CD4-positive, CD25-positive, alpha-beta regulatory T cell (primary cell): ENCODE results near the gene OTP. TPM values are rescaled to one million over a fixed set of nuclear protein-coding genes. Genes with fewer than 3 reads are reported as not detected.
"Not testable (repeated sequence)": the region's sequence is repeated elsewhere in the genome, so short reads cannot be mapped to it uniquely, and the experiment has no call there.

Experiments
- ATAC-seq, 2 donors: fragments of 150-1000 bp; cut with Tn5 transposase; one replicate each; pipeline ENCODE4 v1.10.0; 2021; ENCODE audit warnings: low read depth in 2 of 2, moderate number of reproducible peaks in 2 of 2, moderate library complexity in 1 of 2
- DNase-seq, 3 donors: peaks; one replicate each; pipeline versions ENCODE4 v3.0.0 to v3.0.0-alpha.2; 2012 to 2022; ENCODE audit warnings: mixed read lengths in 1 of 3
- H3K27ac ChIP-seq: one replicate; pipeline ENCODE4 v1.7.0; 2013; ENCODE audit warnings: mild to moderate bottlenecking, low read length; ENCODE audit not compliant: insufficient read depth, poor library complexity, severe bottlenecking
- H3K27me3 ChIP-seq: one replicate; pipeline ENCODE4 v1.7.0; 2013; ENCODE audit warnings: low read length; ENCODE audit not compliant: control insufficient read depth, insufficient read depth
- H3K36me3 ChIP-seq: one replicate; pipeline ENCODE4 v1.7.0; 2013; ENCODE audit warnings: mild to moderate bottlenecking, low read length, moderate library complexity; ENCODE audit not compliant: control insufficient read depth, insufficient read depth
- H3K4me1 ChIP-seq: 2 replicates; pipeline ENCODE4 v1.7.0; 2013; ENCODE audit warnings: mild to moderate bottlenecking, low read length; ENCODE audit not compliant: insufficient read depth, control insufficient read depth, poor library complexity, severe bottlenecking
- H3K4me3 ChIP-seq: one replicate; pipeline ENCODE4 v1.7.0; 2013; ENCODE audit warnings: low read depth, mild to moderate bottlenecking, low read length, moderate library complexity
- H3K9me3 ChIP-seq, 2 experiments: 1 replicate in 1 of 2; 2 replicates in 1 of 2; pipeline ENCODE4 v1.7.0; 2013; ENCODE audit warnings: low read length in 2 of 2, mild to moderate bottlenecking in 1 of 2, moderate library complexity in 1 of 2; ENCODE audit not compliant: control insufficient read depth in 2 of 2
- H3K27ac Mint-ChIP-seq, 3 donors: one replicate each; pipeline ENCODE4 v1.8.0; 2020 to 2022; ENCODE audit warnings: mild to moderate bottlenecking in 3 of 3, mixed read lengths in 3 of 3, moderate library complexity in 2 of 3
- H3K27me3 Mint-ChIP-seq: one replicate; pipeline ENCODE4 v1.8.0; 2022; ENCODE audit warnings: mild to moderate bottlenecking, mixed read lengths
- H3K36me3 Mint-ChIP-seq: one replicate; pipeline ENCODE4 v1.8.0; 2020; ENCODE audit warnings: mixed read lengths
- H3K4me1 Mint-ChIP-seq, 4 donors: one replicate each; pipeline ENCODE4 v1.8.0; 2020 to 2022; ENCODE audit warnings: mixed read lengths in 4 of 4, mild to moderate bottlenecking in 1 of 4
- H3K4me3 Mint-ChIP-seq, 4 donors: one replicate each; pipeline ENCODE4 v1.8.0; 2020 to 2022; ENCODE audit warnings: mild to moderate bottlenecking in 4 of 4, mixed read lengths in 4 of 4, moderate library complexity in 3 of 4
- H3K9me3 Mint-ChIP-seq, 7 donors: one replicate each; pipeline ENCODE4 v1.8.0; 2020 to 2022; ENCODE audit warnings: mixed read lengths in 7 of 7, mild to moderate bottlenecking in 3 of 7, moderate library complexity in 2 of 7
- polyA plus RNA-seq, 4 donors: library from polyadenylated mRNA; unstranded; fragments of 300-500 nt; fragmentation: Illumina TruSeq; gene quantifications; one replicate each; pipeline ENCODE4 v1.2.3, GENCODE V29; 2021
- total RNA-seq: library from RNA; stranded (reverse); gene quantifications from one replicate; pipeline ENCODE4 v1.2.3, GENCODE V29; 2022

Gene OTP
- total and polyA plus RNA-seq, 5 donors from 2014 or later, result not detected

GRCh38 chr5:77582143-77582542, 56.4 kb downstream of the OTP start:
- ATAC-seq, H3K4me3 Mint-ChIP-seq, H3K27ac ChIP-seq, H3K36me3 Mint-ChIP-seq, H3K4me1 Mint-ChIP-seq, H3K36me3 ChIP-seq, H3K4me1 ChIP-seq, H3K27ac Mint-ChIP-seq, H3K4me3 ChIP-seq, DNase-seq, H3K27me3 ChIP-seq, H3K9me3 Mint-ChIP-seq, H3K9me3 ChIP-seq: not testable (repeated sequence)
- peaks cover 18% of the 10 kb centered on the region for H3K27me3 Mint-ChIP-seq

Other genes starting within 250 kb of the OTP start
- 8.4 TPM for gene WDR41, start 146.4 kb downstream of the OTP start, total RNA-seq
- gene WDR41, start 146.4 kb downstream of the OTP start, polyA plus RNA-seq, result 10 to 100 TPM in 1 of 4 donors, 1 to 10 TPM in 3; 8.0 to 13.5 (median 9.2) TPM
- 94.4 TPM for gene TBCA, start 137.6 kb upstream of the OTP start, total RNA-seq
- gene TBCA, start 137.6 kb upstream of the OTP start, polyA plus RNA-seq, result 100 to 1,000 TPM; 184 to 285 (median 208) TPM